Dedifferentiated amniotic fluid mesenchymal stem cell (primary cell): ENCODE measurements around the gene MRPL52.
"Not testable (repeated sequence)": the region's sequence is repeated elsewhere in the genome, so short reads cannot be mapped to it uniquely, and the experiment has no call there.

ENCODE experiments used
- DNase-seq: peaks from one replicate; pipeline ENCODE4 v3.0.0-alpha.2; 2016; ENCODE audit errors: extremely low spot score

The MRPL52 gene

DNA sequence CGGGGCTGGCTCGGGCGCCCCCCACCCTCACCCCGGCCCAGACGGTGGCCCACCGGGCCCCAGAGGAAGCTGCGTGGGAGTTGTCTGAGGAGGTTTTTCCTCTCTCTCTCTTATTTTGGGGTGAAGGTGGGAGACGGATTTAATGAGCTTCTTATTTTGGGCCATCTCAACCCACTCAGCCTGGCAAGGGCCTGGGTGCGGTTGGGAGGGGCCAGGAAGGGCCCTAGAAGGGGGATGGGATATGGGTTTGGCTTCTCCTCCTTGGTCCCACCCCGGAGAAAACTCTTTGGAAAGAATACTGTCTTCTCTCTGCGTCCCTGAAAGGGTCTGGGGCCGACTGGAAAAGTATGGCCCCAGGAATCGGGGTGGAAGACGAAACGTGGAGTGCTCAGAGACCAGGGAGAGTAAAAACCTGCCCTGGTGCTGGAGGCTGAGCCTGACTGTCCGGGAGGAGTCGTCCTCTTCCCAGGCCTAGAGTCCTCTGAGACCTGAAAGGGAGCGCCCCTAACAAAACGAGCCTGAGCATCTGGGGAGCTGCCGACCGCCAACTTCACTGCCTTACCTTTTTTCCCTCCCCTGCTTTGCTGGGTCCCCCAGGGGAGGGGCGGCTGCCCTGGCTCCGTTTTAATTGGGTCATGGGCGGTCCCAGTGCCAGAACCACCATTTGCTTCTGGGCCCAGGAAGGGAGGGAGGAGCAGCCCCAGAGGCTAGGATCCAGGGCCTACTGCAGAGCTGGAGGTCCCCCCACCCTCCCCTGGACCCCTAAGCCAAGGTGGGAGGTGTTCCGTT, 8.3 kb downstream of the MRPL52 start:
- no peak for DNase-seq

DNA sequence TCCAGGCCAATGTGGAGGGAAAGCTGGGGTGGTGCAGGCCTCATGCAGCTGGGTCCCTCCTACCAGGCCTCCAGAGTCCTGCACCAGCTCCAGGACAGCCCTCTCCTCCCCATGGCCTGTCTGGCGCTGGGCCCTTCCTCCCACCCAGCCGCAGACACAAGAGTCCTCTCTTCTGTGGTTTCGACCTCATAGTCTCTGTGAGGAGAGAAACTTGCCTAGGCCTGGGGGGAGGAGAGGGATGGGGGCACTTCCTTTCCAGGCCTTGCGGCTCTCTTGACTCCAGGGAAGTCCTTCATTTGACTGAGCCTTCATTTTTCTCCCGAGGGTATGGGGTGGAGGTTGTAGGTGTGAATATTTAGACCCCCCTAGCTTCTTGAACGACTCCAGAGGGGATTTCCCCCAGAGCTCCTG, 8.9 kb downstream of the MRPL52 start:
- no peak for DNase-seq

DNA sequence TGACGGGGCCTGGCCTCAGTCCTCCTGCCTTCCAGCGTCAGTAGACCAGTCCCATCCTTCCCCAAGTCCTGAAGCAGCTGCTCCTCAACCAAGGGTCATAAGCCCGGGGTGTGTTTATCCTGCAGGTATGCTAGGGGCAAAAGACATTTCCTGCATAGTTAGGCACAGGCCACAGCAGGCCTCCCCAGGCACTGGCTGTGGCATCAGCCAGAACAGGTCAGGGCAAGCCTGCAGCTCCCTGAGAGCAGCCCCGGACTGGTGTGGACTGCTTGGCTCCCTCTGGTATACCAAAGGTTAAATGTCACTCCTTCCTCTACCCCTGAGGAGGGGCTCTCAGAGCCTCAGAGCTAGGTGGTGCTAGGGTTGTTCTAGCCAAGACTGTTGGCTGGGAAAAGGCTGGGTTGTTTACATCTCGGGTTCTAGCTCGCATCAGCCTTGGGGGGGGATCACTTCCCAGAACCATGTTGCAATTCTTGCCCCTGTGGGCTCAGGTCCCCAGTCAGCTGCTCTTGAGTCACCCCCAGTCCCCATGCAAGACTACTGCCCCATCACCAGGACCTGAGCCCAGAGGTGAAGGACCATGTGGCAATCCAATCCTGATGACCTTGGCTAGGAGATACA, 9.6 kb downstream of the MRPL52 start:
- no peak for DNase-seq

DNA sequence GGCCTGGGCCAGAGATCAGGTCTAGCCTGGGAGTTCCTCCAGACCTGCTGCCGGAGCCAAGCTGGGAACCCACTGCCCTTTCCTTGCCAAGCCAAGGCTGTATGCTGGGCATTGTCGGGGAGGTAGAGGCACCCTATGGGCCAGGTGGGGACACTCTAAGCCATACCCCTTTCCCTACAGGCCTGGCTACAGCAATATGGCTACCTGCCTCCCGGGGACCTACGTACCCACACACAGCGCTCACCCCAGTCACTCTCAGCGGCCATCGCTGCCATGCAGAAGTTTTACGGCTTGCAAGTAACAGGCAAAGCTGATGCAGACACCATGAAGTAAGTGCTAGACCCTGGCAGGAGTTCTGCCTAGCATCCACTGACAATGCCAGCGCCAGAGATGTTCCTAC, 11.6 kb downstream of the MRPL52 start:
- no peak for DNase-seq

DNA sequence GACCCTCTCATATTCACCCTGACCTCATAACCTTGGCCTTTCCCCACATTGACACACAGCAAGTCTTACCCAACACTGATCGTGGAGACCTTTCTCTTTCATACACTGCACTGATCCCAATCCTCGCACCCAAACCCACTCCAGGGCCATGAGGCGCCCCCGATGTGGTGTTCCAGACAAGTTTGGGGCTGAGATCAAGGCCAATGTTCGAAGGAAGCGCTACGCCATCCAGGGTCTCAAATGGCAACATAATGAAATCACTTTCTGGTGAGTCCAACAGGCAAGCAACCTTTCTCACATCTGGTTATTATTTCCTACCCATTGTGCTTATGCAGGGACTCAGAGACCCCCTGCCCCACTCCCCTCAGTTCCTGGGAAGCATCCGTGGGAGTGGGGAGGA, 12.1 kb downstream of the MRPL52 start:
- no peak for DNase-seq

DNA sequence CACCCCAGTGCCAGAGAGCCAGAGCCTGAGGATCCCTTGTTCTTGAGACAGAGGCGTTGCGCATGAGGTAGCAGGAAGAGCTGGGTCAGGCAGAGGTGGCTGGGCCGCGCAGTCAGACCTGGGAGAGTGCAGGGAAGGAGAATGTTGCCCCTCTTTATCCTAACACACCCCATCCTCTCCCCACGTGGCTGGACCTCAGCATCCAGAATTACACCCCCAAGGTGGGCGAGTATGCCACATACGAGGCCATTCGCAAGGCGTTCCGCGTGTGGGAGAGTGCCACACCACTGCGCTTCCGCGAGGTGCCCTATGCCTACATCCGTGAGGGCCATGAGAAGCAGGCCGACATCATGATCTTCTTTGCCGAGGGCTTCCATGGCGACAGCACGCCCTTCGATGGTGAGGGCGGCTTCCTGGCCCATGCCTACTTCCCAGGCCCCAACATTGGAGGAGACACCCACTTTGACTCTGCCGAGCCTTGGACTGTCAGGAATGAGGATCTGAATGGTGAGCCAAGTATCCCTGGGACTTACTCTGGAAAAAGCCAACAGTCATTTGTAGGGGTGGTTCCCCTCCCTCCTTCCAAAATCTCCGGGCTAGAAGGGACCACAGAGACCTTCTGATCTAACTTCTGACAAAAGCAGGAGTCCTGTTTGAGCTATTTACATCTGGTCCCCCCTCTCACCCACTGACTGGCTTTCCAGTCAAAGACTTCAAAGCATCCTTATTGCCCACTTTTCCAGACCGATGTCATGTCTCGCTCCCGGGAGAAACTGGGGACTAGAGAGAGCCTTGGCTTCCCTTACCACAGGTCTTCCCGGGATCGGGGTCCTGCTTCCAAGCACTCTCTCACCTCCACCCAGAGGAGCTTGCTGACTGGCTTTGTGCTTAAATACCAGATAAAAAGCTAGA, 12.8 kb downstream of the MRPL52 start:
- no peak for DNase-seq

DNA sequence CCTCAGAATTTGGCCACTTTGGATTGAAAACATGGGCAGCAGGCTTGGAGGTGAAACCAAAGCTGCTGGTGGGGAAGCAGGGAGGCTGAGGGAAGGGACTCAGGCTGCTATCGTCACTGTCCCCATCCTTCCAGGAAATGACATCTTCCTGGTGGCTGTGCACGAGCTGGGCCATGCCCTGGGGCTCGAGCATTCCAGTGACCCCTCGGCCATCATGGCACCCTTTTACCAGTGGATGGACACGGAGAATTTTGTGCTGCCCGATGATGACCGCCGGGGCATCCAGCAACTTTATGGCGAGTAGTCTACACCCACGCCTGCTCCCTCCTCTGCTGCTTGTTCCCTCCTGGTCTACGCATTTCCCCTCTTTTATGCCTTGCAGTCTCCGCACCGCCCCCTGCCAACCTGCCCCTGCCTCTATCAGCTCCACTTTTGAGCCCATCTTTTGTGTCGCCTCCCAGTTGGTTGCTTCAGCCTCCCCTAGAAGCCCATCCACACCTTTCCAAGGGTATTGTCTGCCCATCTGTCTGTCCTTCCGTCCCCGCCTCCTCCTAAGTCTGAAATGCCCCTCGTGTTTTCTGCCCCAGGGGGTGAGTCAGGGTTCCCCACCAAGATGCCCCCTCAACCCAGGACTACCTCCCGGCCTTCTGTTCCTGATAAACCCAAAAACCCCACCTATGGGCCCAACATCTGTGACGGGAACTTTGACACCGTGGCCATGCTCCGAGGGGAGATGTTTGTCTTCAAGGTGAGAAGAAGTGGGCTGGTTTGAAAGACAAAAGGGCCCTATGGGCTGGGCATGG, 13.6 kb downstream of the MRPL52 start:
- no peak for DNase-seq

DNA sequence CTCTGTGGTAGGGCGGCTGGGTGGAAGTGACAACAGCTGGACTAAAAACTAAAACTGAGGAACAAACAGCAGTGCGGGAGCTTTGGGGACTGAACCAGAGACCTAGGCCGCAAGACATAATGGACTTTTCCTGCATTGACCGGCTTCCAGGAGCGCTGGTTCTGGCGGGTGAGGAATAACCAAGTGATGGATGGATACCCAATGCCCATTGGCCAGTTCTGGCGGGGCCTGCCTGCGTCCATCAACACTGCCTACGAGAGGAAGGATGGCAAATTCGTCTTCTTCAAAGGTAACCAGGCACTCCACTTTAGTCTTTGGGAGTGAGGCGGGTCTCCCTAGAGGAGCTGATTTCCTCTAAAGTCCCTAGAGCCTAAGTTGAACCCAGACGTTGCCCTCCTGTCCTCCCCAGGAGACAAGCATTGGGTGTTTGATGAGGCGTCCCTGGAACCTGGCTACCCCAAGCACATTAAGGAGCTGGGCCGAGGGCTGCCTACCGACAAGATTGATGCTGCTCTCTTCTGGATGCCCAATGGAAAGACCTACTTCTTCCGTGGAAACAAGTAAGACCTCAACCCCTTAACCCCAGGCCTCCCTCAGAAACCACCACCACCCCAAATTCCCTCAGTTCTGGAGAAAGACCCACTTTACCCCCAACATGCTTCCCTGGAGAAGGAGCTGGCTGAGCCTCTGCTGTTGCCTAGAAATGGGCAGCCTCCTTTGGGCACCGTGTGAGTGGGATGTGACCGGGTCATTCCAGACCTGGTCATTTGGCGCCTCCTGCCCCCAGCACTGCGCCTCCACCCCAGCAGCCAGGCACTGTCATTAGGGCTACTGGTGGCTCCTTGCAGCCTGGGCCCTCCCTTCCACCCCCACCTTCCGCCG, 14.8 kb downstream of the MRPL52 start:
- no peak for DNase-seq

DNA sequence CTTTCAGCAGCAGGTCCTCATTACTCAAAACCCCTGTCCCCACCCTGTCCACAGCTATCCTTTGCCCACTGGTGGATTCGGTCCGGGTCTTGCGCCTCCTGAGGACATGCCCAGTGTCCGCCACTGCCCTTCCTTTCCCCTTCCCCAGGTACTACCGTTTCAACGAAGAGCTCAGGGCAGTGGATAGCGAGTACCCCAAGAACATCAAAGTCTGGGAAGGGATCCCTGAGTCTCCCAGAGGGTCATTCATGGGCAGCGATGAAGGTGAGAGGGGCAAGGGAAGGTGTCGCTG, 15.4 kb downstream of the MRPL52 start:
- no peak for DNase-seq

DNA sequence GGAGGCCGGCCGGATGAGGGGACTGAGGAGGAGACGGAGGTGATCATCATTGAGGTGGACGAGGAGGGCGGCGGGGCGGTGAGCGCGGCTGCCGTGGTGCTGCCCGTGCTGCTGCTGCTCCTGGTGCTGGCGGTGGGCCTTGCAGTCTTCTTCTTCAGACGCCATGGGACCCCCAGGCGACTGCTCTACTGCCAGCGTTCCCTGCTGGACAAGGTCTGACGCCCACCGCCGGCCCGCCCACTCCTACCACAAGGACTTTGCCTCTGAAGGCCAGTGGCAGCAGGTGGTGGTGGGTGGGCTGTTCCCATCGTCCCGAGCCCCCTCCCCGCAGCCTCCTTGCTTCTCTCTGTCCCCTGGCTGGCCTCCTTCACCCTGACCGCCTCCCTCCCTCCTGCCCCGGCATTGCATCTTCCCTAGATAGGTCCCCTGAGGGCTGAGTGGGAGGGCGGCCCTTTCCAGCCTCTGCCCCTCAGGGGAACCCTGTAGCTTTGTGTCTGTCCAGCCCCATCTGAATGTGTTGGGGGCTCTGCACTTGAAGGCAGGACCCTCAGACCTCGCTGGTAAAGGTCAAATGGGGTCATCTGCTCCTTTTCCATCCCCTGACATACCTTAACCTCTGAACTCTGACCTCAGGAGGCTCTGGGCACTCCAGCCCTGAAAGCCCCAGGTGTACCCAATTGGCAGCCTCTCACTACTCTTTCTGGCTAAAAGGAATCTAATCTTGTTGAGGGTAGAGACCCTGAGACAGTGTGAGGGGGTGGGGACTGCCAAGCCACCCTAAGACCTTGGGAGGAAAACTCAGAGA, 16.3 kb downstream of the MRPL52 start:
- no peak for DNase-seq

DNA sequence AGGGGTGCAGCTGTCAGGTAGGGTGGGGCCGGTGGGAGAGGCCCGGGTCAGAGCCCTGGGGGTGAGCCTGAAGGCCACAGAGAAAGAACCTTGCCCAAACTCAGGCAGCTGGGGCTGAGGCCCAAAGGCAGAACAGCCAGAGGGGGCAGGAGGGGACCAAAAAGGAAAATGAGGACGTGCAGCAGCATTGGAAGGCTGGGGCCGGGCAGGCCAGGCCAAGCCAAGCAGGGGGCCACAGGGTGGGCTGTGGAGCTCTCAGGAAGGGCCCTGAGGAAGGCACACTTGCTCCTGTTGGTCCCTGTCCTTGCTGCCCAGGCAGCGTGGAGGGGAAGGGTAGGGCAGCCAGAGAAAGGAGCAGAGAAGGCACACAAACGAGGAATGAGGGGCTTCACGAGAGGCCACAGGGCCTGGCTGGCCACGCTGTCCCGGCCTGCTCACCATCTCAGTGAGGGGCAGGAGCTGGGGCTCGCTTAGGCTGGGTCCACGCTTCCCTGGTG, 17.2 kb downstream of the MRPL52 start:
- DNase-seq, result no peak

DNA sequence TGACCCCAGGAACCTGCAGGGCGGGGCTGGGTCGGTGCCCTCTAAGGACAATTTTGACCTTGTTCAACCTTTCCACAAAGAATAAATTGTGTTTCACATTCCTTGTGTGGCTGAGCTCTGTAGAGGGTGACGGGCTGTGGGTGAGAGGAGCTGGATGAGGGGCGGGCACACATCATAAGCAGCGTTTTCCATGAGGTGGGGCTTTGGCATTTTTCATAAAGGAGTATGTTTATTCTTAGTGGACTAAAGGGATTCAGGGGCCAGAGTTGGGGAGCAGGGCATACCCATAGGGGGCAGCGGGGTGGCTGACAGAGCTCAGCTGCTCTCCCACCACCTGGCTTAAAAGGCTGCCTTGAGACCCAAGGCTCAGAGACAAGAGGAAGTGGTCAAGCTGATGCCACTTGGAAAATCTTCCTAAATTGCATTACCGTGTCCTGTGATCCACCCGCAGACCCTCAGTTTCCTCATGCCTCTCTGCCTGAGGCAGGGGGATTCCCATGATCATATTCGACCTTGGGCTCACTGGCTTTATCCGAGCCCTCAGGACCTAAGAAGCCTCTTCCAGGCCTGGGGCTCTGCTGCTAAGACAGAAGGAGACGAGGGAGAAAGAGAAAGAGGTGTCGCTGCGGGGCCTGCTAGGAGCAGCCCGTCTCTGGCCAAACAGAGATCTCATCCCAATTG, 18.1 kb downstream of the MRPL52 start:
- DNase-seq, result peak; percentile 48

DNA sequence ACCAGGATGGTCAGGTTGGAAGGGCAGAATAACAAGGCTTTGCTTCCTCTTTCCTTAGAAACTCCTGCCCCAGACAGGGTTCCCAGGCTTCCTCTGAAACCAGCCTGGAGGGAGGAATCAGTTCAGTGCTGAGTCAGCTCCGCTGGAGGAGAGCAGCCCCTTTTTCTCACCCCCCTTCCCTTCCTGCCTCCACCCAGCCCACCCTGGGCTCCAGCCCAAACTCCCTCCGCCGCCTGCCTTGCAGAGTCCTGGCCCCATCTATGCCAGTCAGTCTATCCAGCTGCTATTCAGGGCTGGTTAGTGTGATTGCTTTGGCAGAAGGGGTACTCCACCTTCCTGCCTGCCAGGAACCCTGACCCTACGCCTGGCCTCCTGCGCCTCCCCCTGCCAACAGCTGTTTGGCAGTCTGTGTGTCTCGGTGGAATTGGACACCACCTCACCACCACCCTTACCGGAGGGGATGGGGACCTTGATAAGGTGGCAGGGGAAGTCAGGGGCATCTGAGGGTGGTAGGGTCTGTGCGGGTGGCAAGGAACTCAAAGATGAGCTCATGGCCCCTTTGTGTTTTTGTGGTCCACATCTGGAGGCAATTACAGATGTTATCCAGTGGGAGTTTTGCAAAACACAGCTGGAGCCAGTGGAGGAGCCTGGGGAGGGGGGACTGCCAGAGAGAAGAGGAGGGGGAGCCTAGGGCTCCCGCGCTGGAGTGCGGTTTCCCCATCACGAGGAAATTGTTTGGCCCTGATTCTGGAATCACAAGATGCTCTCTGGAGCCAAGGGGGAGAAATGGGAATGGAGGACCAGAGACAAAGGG, 18.9 kb downstream of the MRPL52 start:
- peak; percentile 96 for DNase-seq

DNA sequence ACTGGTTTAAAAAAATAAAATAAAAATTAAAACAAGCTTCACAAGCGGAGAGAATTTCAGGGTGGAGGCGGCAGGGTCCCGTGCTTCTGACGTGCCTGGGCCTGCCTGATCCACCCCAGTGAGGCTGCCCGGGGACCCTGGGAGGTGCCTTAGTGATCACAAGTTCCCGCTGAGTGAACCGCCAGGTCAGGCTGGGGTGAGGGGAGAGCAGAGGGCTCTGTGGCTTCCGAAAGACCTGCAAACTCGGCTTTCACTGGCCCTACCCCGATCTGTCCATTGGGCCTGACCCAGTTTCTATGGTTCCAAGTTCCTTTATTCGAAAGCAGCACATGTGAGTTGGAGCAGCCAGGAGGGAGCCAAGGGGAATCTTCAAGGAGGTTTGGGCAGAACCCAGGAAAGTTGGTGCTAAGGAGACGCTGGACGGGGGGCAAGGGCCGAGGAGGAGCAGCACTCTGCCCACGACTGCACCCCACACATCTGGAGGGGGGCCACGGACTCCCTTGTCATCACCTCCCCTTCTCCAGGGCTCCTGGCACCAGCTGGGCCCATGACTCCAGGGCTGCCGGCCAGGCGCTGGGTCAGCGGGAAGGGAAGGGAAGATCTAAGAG, 19.6 kb downstream of the MRPL52 start:
- DNase-seq, result no peak

DNA sequence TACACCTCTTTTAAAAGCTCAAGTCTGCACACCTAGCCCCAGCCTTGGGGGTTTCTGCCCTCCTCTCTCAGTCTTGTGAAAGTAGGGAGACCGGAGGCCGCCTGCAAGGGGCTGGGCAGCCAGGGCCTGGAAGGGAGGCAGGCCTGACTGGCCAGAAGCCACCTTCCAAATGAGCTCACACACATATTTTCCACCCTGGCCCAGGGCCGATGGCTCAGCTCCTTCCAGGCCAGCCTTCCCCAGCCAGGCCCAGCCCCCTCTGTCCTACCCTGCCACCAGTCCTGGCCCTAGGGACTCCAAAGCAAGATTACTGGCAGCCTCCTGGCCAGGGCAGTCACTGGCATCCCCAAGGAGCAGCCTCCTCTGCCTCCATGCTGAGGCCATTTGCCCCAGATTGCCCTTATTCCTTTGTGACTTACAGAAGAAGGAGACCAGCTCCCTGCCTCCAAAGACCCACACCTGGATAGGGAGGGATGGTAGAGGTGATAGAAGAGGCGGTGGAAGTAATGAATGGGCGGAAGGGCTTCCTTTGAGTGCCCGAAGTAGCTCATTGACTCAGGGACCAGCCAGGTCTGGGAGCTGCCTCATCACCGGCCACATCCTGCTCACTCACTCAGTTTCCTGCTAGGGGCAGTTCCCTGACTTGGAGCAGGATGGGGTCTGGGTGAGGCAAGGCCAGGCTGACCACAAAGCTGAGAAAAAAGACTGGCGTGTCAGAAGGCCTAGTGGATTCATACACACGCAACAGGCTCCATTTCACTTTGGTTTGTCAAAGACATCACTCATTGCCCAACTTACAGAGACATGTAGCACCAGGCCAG, 21.5 kb downstream of the MRPL52 start:
- peak; percentile 89 for DNase-seq

DNA sequence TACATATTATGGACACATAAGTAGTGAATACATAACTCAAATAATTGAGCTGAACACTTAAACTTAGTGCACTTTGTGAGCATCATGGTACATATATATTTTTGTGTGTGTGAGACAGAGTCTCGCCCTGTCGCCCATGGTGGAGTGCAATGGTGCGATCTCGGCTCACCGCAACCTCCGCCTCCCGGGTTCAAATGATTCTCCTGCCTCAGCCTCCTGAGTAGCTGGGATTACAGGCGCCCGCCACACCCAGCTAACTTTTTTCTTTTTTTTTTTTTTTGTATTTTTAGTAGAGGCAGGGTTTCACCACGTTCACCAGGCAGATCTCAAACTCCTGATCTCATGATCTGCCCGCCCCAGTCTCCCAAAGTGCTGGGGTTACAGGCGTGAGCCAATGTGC, 22.5 kb downstream of the MRPL52 start:
- not testable (repeated sequence) for DNase-seq

DNA sequence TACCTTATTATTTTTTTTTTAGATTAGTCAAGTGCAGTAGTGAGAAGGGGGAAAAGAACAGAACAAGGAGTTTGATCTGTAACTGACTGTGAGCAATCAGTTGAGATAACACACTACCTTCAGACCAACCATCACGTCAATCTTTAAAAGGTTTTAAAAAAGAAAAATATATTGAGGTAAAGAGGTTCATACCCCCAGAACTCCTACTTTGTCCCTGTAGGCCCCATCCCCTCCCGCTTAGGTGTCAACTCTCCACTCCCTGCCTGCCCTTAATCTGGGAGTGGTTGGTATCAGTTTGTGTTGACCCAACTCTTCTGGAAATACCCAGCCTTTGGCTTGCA, 22.9 kb downstream of the MRPL52 start:
- DNase-seq, result no peak
